Muscle of leg (tissue), 11 donors: Measurements from ENCODE around the gene ABHD1. TPM values are rescaled to one million over a fixed set of nuclear protein-coding genes. Genes with fewer than 3 reads are reported as not detected.
"Not testable (repeated sequence)": the region's sequence is repeated elsewhere in the genome, so short reads cannot be mapped to it uniquely, and the experiment has no call there.

Source experiments
- DNase-seq: peaks from one replicate; pipeline ENCODE4 v3.0.0; 2013
- H3K27ac ChIP-seq: one replicate; pipeline ENCODE4 v1.5.1; 2013; ENCODE audit warnings: mild to moderate bottlenecking, low read length, control low read depth
- H3K27me3 ChIP-seq: one replicate; pipeline ENCODE4 v1.6.1; 2013; ENCODE audit warnings: low read length; ENCODE audit not compliant: control insufficient read depth, insufficient read depth
- H3K36me3 ChIP-seq: one replicate; pipeline ENCODE4 v1.6.1; 2013; ENCODE audit warnings: low read length; ENCODE audit not compliant: control insufficient read depth, insufficient read depth
- H3K4me1 ChIP-seq: one replicate; pipeline ENCODE4 v1.6.1; 2013; ENCODE audit warnings: low read length; ENCODE audit not compliant: control insufficient read depth, insufficient read depth
- H3K4me3 ChIP-seq: one replicate; pipeline ENCODE4 v1.5.1; 2013; ENCODE audit warnings: low read length, control low read depth
- H3K9me3 ChIP-seq: replicated peaks from 2 replicates; pipeline ENCODE4 v1.6.1; 2013; ENCODE audit warnings: low read depth, low read length; ENCODE audit not compliant: control insufficient read depth
- WGBS: methylation state at CpG from one replicate; pipeline ENCODE4 v1.1.5; 2013; ENCODE audit warnings: missing lambda C conversion rate; ENCODE audit not compliant: insufficient coverage; 5-methylcytosine and 5-hydroxymethylcytosine counted together
- polyA plus RNA-seq, 8 donors: library from polyadenylated mRNA; unstranded; fragments of 120-200 nt; gene quantifications; one replicate each; pipeline versions ENCODE4 v1.2.1 to v1.2.3, GENCODE V29; 2013; ENCODE audit warnings: inconsistent platforms in 1 of 8, low replicate concordance in 1 of 8; ENCODE audit not compliant: insufficient read length in 8 of 8, insufficient read depth in 1 of 8
- total RNA-seq: library from RNA; stranded (reverse); fragments of 120-200 nt; gene quantifications from one replicate; pipeline ENCODE4 v1.2.4, GENCODE V29; 2013

The ABHD1 gene
- total and polyA plus RNA-seq, 9 donors, result 0.04 to 0.45 (median 0.23) TPM

DNA sequence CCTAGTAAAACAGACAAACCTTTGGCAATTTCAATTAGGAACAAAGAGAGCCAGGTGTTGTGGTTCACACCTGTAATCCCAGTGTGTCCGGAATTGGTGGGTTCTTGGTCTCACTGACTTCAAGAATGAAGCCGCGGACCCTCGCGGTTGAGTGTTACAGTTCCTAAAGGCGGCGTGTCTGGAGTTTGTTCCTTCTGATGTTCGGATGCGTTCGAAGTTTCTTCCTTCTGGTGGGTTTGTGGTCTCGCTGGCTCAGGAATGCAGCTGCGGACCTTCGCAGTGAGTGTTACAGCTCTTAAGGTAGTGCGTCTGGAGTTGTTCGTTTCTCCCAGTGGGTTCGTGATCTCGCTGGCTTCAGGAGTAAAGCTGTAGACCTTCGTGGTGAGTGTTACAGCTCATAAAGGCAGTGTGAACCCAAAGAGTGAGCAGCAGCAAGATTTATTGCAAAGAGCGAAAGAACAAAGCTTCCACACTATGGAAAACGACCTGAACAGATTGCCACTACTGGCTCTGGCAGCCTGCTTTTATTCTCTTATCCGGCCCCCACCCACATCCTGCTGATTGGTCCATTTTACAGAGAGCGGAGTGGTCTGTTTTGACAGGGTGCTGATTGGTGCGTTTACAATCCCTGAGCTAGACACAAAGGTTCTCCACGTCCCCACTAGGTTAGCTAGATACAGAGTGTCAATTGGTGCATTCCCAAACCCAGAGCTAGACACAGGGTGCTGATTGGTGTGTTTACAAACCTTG lies 12.8 kb upstream of the ABHD1 start:
- not testable (repeated sequence) for H3K4me3 ChIP-seq, H3K9me3 ChIP-seq, H3K27ac ChIP-seq, H3K4me1 ChIP-seq, DNase-seq, H3K36me3 ChIP-seq, H3K27me3 ChIP-seq
- WGBS, result 67% methylated on average over 19 of the region's 24 CpGs

DNA sequence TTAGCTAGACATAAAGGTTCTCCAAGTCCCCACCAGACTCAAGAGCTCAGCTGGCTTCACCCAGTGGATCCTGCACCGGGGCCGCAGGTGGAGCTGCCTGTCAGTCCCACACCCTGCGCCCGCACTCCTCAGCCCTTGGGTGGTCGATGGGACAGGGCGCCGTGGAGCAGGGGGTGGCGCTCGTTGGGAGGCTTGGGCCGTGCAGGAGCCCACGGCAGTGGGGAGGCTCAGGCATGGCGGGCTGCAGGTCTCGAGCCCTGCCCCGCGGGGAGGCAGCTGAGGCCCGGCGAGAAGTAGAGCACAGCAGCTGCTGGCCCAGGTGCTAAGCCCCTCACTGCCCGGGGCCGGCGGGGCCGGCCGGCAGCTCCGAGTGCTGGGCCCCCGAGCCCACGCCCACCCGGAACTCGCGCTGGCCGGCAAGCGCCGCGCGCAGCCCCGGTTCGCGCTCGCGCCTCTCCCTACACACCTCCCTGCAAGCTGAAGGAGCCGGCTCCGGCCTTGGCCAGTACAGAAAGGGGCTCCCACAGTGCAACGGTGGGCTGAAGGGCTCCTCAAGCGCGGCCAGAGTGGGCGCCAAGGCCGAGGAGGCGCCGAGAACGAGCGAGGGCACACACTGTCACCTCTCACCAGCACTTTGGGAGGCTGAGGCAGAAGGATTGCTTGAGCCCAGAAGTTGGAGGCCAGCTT lies 12.1 kb upstream of the ABHD1 start:
- not testable (repeated sequence) for H3K27me3 ChIP-seq, DNase-seq

DNA sequence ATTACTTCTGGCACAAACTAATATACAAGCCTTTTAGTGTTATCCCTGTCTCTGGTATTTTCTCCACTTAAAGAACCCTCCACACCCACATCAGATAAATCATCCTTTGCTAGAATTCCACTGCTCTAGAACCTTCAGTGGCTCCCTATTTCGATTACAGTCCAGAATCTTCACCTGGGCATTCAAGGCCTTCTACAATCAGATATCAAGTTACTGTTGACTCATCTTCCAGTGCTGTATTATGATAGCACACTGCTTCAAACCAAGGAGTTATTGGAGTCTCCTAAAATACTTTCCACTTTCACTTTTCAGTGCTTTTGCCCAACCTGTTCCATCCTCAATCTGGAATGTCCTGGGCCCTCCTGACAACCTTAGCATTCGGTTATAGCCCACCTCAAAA lies 8.1 kb upstream of the ABHD1 start:
- Histone ChIP-seq H3K27ac (no peak overlapping the region), H3K4me3 (no peak overlapping the region), H3K4me1 (peaks cover 8% of the 10 kb centered on the region), H3K9me3 (no peaks in the 10 kb centered on the region), H3K27me3 (peaks cover 32% of the 10 kb centered on the region), H3K36me3 (no peaks in the 10 kb centered on the region)
- DNase-seq, result no peak
- 63% methylated on average over 2 of the region's 2 CpGs for WGBS

More for the DNA sequence above, 12.1 kb upstream of the ABHD1 start:
- not testable (repeated sequence) for H3K36me3 ChIP-seq, H3K4me1 ChIP-seq, H3K9me3 ChIP-seq, H3K4me3 ChIP-seq, H3K27ac ChIP-seq
- 92% methylated on average over 40 of the region's 49 CpGs for WGBS

DNA sequence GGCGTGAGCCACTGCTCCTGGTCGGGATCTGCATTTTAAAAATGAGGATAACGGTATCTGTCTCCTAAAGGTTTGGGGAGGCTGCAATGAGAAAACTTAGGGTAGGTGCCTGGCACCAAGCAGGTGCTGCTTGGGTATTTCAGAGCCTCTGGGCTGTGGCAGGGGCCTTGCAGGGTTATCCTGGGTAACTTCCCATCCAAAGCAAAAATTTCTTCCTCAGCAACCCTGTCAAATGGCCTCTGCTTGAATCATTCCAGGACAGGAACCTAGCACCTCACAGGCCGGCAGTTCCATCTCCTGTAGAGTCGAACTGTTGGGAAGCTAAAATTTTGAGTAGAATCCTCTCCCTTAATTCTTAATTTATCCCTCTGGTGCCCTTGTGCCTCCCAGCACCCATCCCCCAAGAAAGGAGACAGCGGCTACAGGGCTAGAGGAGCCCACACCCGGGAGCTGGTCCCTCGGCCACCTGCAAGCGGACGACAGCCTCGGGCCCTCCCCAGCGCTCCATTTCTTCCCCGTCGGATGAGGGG lies 5.6 kb upstream of the ABHD1 start:
- 11% methylated on average over 11 of the region's 14 CpGs for WGBS
- Histone ChIP-seq H3K4me1 (peaks cover 10% of the 10 kb centered on the region), H3K27me3 (peaks cover 47% of the 10 kb centered on the region), H3K36me3 (no peaks in the 10 kb centered on the region), H3K27ac (no peak overlapping the region), H3K9me3 (no peaks in the 10 kb centered on the region), H3K4me3 (peak overlapping the region; percentile 28)
- no peak for DNase-seq

DNA sequence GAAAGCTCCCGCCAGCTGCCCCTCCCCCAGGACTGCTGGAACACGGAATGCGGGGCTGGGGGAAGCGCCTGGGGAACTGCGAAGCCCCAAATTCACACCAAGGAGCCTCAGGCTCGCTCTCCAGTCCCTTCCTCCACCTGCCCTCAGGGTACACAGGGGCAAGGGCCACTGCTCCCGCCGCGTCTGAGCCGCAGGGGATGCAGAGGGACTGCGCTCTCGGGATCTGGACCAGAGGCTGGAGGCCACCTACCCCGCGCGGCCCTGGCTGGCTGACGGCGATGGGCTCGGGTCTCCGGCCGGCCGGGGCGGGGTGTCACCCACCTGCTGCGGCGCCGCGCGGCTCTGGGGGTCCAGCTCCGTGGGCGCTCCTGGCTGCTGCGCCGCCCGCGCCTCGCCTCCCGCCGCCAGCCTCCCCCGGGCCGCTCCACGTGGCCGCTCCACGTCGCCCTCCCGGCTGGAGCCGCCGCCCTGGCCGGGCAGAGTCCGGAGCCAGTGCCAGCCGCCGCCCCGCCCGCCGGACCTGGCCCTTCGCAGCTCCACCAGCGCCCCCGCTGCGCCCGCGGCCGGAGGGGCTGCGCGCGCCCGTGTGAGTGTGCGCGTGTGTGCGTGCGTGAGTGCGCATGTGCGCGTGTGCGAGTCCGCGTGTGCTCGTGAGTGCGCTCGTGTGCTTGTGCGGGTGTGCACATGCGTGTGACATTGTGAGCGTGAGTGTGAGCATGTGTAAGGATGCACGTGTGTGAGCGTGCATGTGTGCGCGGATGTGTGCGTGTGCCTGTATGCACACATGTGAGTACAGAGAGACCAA lies 4.9 kb upstream of the ABHD1 start, which contains the start of gene CGREF1:
Gene CGREF1, minus strand, starts transcription at position 604 of the 805 bp plus-strand sequence. CDS start 14,762 bp downstream, outside the sequence.
- H3K27me3 ChIP-seq, result peaks cover 48% of the 10 kb centered on the region
- DNase-seq, result no peak
- H3K9me3 ChIP-seq, result no peaks in the 10 kb centered on the region
- no peaks in the 10 kb centered on the region for H3K36me3 ChIP-seq
- peaks cover 14% of the 10 kb centered on the region for H3K4me1 ChIP-seq
- no peak within 1 kb of the TSS for H3K27ac ChIP-seq
- peak within 1 kb of the TSS; percentile 28 for H3K4me3 ChIP-seq
- WGBS, result 3% methylated on average over 79 of the region's 84 CpGs

DNA sequence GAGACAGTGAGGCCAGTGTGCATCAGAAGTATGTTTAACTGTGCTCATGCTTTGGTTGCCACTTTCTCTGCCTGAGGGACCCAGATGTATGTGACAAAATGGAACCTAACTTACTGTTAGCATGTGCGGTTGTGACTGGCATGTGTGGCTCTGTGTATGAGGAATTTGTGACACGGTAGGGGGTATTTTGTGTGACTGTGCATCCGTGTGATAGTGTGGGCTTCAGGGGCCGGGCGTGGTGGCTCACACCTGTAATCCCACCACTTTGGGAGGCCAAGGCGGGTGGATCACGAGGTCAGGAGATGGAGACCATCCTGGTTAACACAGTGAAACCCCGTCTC lies 4.3 kb upstream of the ABHD1 start:
- not testable (repeated sequence) for H3K27ac ChIP-seq, H3K36me3 ChIP-seq, DNase-seq, H3K9me3 ChIP-seq
- Histone ChIP-seq H3K27me3 (peaks cover 51% of the 10 kb centered on the region), H3K4me1 (peaks cover 16% of the 10 kb centered on the region), H3K4me3 (peak overlapping the region; percentile 17)
- WGBS, result 69% methylated on average over 6 of the region's 8 CpGs

DNA sequence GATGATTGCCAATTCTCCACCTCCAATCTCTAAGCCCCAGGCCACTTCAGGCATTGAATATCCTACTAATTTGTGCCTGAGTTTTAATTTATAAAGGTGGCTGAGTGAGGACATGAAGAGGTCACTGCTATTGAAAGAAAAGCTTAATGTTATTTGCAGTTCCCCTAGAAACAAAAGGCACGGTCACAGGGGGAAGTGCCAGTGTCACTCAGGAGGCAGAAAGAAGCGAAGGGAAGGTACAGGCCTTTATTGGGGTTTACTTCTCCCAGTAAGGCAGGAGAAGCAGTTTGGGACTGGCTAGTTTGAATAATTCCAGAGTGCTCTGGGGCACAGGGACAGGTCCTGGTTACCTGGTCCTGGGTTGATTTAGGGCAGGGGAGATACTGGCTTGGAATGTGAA lies 1.7 kb upstream of the ABHD1 start:
- Histone ChIP-seq H3K9me3 (no peaks in the 10 kb centered on the region), H3K36me3 (no peaks in the 10 kb centered on the region), H3K27me3 (peaks cover 46% of the 10 kb centered on the region), H3K4me1 (peaks cover 16% of the 10 kb centered on the region), H3K27ac (no peak overlapping the region), H3K4me3 (no peak overlapping the region)
- WGBS, result 32% methylated on average over 2 of the region's 2 CpGs
- DNase-seq, result no peak

DNA sequence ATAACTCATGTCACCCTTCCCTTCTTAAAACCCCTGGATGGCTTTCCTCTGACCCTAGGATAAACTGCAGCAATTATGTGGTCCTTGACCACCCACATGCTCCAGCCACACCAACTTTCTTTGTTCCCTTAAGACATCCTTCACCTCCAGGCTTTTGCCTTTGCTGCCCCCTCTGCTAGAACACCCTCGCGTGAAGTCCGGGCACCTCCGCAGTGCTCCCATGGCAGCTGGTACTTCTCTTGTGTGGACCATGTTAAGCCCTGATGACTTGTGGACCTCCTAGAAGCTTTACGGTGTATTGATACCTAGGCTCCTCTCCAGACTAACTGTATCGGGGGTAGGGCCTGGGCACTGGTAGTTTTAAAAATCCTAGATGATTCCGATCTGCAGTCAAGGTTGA lies 824 bp upstream of the ABHD1 start:
- WGBS, result 81% methylated on average over 5 of the region's 7 CpGs

DNA sequence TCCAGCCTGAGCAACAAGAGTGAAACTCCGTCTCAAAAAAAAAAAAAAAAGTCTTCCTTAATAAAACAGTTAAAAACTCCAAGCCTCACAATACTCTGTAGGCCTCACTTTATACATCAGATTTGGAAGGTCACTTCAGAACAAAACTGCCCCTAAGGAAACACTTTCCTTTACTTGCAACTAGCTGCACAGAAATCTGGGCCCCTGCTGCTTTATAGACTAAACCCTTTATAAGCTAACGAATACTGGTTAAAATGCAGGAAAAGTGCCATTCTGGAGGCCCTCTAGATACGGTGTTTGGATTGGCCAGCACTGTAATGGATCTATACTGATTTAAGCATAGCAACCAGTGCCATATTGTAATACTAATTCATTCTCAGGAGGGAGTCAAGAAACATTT lies 1.5 kb downstream of the ABHD1 start:
- DNase-seq, result no peak
- H3K27me3 ChIP-seq, result peaks cover 22% of the 10 kb centered on the region
- 83% methylated on average over 1 of the region's 3 CpGs for WGBS
- H3K4me3 ChIP-seq, result no peak overlapping the region
- no peaks in the 10 kb centered on the region for H3K9me3 ChIP-seq
- H3K36me3 ChIP-seq, result peaks cover 9% of the 10 kb centered on the region
- H3K27ac ChIP-seq, result no peak overlapping the region
- H3K4me1 ChIP-seq, result peaks cover 8% of the 10 kb centered on the region

More for the DNA sequence above, 824 bp upstream of the ABHD1 start:
- DNase-seq, result no peak
- H3K27ac ChIP-seq, result no peak overlapping the region
- peaks cover 42% of the 10 kb centered on the region for H3K27me3 ChIP-seq
- H3K9me3 ChIP-seq, result no peaks in the 10 kb centered on the region
- H3K4me3 ChIP-seq, result no peak overlapping the region
- H3K4me1 ChIP-seq, result peaks cover 16% of the 10 kb centered on the region
- H3K36me3 ChIP-seq, result no peaks in the 10 kb centered on the region

DNA sequence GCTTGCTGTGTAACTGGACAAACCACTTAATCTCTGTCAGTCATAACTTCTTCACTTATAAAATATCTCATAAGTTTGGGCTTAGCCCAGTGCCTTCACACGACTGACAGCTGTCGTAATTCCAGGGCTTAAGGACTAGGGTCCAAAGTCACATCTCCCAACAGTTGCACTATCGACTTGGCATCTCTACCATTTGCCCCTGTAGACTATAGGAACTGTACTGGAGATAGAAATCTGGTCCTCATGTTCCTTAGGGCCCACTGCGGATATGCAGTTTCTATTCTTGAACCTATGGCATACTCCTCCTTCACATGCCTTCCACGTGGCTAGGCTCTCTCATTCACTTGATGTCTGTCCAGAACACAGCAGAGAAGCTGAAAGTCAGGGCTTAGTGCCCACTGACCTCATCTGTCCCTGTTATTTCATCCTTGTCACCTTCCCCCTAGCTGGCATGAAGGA lies 2.7 kb downstream of the ABHD1 start:
- H3K27ac ChIP-seq, result no peak overlapping the region
- no peak for DNase-seq
- H3K36me3 ChIP-seq, result peaks cover 20% of the 10 kb centered on the region
- H3K4me3 ChIP-seq, result no peak overlapping the region
- 45% methylated on average over 2 of the region's 5 CpGs for WGBS
- H3K4me1 ChIP-seq, result peaks cover 8% of the 10 kb centered on the region
- H3K9me3 ChIP-seq, result no peaks in the 10 kb centered on the region
- H3K27me3 ChIP-seq, result peaks cover 13% of the 10 kb centered on the region
